GM18499 (cell line): ENCODE measurements around the gene SLC22A14.
"Not testable (repeated sequence)": the region's sequence is repeated elsewhere in the genome, so short reads cannot be mapped to it uniquely, and the experiment has no call there.

Experiments
- ATAC-seq: cut with Tn5 transposase; IDR thresholded peaks from one replicate; pipeline ENCODE4 v1.9.1; 2021; ENCODE audit warnings: moderate number of reproducible peaks; ENCODE audit not compliant: insufficient read depth, unreplicated experiment

SLC22A14 gene

GRCh38 chr3:38281895-38282686 is at the start of gene SLC22A14:
Gene SLC22A14, plus strand, starts transcription at chr3:38282294. Its CDS starts 23,733 bp downstream, at chr3:38306027.
- ATAC-seq, result no peak

DNA sequence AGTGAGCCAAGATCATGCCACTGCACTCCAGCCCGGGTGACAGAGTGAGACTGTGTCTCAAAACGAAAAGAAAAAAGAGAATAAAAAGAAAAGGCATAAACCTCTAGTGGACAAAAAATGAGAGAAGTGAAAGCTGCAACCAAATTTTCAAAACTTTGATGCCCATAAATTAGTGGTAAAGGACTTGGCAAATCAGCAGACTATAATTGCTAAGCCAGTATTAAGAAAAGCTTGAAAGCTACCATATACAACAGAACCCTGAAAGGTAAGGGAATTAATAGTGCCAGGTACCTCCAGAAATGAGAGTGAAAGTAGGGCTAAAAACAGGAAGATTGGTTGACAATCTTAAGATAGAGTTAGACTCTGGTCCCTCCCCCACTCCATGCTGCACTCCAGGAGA is 49.4 kb upstream of the SLC22A14 start:
- ATAC-seq, result no peak

GRCh38 chr3:38235466-38235865 is 46.6 kb upstream of the SLC22A14 start:
- no peak for ATAC-seq

GRCh38 chr3:38238416-38239008 is 43.6 kb upstream of the SLC22A14 start:
- no peak for ATAC-seq

GRCh38 chr3:38242812-38243211 is 39.3 kb upstream of the SLC22A14 start:
- not testable (repeated sequence) for ATAC-seq

DNA sequence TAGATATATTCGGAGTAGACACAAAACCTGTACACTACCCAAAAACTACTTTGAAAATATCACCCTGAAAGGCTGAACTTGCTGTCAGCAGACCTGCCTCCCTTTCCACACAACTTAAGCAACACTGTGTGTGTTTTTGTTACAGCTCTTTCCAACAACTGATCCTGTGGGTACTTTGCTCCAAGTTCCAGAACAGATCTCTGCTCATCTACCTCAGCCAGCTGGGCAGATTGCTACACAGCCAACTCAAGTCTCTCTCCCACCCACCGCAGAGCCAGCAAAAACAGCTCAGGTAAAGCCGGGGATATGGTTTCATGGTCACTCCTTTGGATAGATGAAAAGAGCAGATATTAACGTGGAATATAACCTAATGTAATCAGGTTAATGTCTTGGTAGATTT is 36.2 kb upstream of the SLC22A14 start:
- ATAC-seq, result no peak

DNA sequence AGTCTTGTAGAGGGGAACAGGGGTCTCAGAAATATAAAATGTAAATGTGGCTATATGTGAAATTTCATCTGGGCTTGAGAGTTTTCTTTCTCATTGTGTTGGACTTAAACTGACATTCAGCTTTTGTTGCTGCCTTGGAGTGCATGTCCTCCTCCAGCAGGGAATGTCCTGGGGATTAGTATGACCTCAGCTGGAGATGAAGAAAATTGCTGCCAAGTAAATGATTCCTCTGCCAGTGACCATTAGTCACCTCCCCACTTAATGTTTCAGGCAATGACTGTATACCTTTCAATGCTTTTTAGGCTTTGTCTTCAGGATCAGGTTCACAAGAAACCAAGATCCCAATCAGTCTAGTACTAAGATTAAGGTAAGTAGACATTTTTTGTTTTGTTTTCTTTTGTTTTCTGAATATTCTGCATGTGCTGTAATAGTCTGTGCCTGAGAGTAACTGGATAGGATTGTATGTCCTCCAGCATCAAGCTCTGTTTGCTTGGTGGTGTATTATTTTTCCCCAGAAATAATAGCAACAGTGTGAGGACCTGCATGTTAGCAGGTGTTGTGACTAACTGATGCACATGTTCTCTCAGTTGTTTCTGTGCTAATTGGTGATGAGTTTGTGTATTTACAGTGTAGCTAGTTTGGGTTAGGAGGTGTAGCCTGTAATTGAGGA is 34.6 kb upstream of the SLC22A14 start:
- ATAC-seq, result no peak

GRCh38 chr3:38250198-38250597 is 31.9 kb upstream of the SLC22A14 start:
- ATAC-seq, result no peak

GRCh38 chr3:38251197-38251596 is 30.9 kb upstream of the SLC22A14 start:
- ATAC-seq, result no peak

- ATAC-seq, result no peak
Measured at GRCh38 chr3:38253704-38254103, 28.4 kb upstream of the SLC22A14 start.

GRCh38 chr3:38254872-38255271 is 27.2 kb upstream of the SLC22A14 start:
- no peak for ATAC-seq

DNA sequence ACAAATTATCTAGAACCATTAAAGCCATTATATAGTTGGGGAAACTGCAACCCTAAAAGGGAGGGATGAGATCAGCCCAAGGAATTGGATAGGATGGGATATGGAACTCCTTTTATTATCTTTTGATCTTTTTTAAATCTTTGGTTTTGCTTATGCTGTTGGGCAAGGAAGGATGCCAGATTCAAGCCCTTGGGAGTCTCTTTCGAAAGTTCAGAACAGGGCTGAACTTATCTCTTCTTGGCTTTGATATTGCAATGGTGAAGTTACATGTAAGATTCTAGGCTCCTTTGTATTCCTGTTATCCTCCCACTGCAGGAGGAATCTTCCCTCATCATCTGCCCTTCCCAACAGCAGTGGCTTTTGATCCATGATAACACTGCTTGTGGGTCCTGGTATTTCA is 26.5 kb upstream of the SLC22A14 start:
- ATAC-seq, result no peak

DNA sequence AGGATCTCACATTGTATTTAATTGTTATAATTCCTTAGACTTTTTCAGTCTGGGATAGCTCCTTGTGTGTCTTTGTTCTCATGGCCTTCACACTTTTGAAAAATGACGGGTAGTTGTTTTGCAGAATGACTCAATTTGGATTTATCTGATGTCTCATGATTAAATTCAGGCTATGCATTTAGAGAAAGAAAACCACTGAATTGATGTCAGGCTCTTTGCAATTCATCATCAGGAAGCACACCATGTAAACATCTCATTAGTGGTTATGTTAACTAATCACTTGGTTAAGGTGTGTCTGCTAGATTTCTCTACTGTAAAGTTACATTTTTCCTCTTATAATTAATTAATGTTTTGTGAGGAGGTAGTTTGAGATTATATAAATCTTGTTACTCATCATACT is 24.5 kb upstream of the SLC22A14 start:
- no peak for ATAC-seq

- ATAC-seq, result no peak
Measured at GRCh38 chr3:38260474-38260873, 21.6 kb upstream of the SLC22A14 start.

- no peak for ATAC-seq
Measured at GRCh38 chr3:38264353-38264771, 17.7 kb upstream of the SLC22A14 start.

DNA sequence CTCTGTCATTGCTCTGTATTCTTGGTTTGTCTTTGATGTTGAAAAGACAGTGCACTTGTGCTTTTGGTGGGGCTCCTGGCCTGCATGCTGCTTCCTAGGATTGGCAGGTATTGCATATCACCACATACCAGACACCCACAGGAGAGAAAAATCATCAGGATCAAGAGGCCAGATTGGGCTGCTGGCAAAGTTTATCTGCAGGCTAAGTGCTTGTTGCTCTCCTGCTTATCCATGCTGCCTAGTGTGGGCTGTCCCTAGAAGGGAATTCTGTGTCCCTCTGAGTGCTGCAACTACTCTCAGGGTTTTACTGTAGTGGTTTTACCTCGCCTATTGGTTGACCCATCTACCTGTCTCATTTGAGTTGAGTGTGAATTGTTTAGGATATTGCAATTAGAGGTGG is 17.3 kb upstream of the SLC22A14 start:
- no peak for ATAC-seq

DNA sequence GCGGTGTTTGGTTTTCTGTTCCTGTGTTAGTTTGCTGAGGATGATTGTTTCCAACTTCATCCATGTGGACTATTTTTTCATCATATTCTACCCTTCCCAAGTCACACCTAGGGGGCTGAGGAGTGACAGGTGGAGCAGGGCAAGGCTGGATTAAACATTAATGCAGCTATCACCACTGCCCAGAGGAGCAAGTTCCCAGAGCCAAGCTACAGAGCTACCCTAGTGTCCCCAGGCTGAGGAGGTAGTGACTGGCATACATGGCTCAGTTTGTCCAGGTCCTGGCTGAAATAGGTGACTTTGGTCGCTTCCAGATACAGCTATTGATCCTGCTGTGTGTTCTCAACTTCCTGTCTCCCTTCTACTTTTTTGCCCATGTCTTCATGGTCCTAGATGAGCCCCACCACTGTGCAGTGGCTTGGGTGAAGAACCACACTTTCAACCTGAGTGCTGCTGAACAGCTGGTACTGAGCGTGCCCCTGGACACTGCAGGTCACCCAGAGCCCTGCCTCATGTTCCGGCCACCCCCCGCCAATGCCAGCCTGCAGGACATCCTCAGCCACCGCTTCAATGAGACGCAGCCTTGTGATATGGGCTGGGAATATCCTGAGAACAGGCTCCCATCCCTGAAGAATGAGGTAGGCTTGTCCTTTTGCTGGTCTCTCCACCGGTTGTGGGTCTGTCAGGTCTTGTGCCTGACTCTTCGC is 16.3 kb upstream of the SLC22A14 start, which contains the start of gene SLC22A13:
SLC22A13 (plus strand) TSS at position 209 of the 704 bp plus-strand sequence; CDS start at position 258, 49 bp downstream.
- ATAC-seq, result no peak

DNA sequence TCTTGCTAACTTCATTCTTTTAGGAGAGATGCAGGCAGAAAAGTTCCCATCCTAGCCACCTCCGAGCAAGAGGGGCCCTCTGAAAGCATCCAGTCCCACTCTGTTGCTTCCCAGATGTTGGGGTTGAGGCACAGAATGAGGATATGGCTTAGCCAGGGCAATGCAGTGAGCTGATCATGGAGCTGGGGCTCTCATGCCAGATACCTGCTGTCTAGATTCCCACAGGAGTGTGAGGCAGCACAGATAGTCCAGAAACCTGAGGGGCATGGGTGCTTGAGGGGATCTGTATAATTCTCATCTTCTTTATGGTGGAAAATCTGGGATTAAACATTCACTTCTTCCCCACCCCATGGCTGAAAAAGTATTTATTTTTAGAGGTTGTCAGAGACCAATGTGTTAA is 15.3 kb upstream of the SLC22A14 start:
- no peak for ATAC-seq

GRCh38 chr3:38267662-38268061 is 14.4 kb upstream of the SLC22A14 start:
- no peak for ATAC-seq

GRCh38 chr3:38268087-38268486 is 14.0 kb upstream of the SLC22A14 start:
- no peak for ATAC-seq

DNA sequence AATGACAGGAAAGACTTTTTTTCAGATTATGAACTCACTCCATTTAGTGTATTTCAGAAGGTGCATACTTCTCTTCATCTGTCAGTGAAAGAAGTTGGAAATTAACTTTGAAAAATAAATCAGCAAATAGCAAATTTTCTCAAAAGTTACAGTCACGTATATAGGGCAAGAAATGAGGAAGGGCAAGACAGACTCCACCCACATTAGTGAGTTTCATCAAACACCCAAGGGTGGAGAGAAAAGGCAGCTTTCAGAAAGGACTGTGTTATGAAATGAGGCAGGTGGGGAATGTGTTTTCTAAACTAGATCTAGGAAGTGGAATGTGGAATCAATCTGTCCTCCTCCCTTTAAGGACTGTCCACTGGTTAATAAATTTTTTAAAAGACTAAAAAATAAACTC is 13.6 kb upstream of the SLC22A14 start:
- ATAC-seq, result no peak
